Measurements from ENCODE around the gene MYO18A.

MYO18A gene

GRCh38 chr17:29066047-29066446 lies 114.2 kb downstream of the MYO18A start:
- ChIA-PET POLR2A (no interaction called here), CTCF (interaction anchor here (1.5 kb wide), 2 partner anchors 44 to 101 kb away, joined by 3 to 5 read pairs; no protein-coding TSS in a partner anchor)
- DNase-seq (ENCODE audit: extremely low spot score) = no peak
- TF ChIP-seq, protein P1, sequence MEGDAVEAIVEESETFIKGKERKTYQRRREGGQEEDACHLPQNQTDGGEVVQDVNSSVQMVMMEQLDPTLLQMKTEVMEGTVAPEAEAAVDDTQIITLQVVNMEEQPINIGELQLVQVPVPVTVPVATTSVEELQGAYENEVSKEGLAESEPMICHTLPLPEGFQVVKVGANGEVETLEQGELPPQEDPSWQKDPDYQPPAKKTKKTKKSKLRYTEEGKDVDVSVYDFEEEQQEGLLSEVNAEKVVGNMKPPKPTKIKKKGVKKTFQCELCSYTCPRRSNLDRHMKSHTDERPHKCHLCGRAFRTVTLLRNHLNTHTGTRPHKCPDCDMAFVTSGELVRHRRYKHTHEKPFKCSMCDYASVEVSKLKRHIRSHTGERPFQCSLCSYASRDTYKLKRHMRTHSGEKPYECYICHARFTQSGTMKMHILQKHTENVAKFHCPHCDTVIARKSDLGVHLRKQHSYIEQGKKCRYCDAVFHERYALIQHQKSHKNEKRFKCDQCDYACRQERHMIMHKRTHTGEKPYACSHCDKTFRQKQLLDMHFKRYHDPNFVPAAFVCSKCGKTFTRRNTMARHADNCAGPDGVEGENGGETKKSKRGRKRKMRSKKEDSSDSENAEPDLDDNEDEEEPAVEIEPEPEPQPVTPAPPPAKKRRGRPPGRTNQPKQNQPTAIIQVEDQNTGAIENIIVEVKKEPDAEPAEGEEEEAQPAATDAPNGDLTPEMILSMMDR (IDR thresholded peaks at IDR 0.05; ENCODE audit: control extremely low read depth, extremely low read depth, low read depth, missing control alignments) = no peak

DNA sequence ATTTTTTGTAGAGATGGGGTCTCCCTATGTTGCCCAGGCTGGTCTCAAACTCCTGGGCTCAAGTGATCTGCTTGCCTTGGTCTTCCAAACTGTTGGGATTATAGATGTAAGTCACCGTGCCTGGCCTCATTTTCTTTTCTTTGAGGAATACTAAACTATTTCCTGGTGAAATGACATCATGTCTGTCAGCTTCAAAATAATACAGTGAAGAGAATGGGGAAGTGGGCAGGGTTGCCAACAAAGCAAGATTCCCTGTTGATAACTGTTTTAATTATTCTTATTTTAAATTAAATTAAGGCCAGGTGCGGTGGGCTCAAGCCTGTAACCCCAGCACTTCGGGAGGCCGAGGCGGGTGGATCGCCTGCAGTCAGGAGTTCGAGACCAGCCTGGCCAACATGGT lies 116.2 kb downstream of the MYO18A start:
- TF ChIP-seq, protein P1 (IDR thresholded peaks at IDR 0.05; ENCODE audit: control extremely low read depth, extremely low read depth, low read depth, missing control alignments) = no peak
- ChIA-PET POLR2A (no interaction called here), CTCF (interaction anchor here (1.0 kb wide), 1 partner anchor 17 kb away, joined by 3 read pairs; no protein-coding TSS in a partner anchor)
- no peak for DNase-seq (ENCODE audit: extremely low spot score)

DNA sequence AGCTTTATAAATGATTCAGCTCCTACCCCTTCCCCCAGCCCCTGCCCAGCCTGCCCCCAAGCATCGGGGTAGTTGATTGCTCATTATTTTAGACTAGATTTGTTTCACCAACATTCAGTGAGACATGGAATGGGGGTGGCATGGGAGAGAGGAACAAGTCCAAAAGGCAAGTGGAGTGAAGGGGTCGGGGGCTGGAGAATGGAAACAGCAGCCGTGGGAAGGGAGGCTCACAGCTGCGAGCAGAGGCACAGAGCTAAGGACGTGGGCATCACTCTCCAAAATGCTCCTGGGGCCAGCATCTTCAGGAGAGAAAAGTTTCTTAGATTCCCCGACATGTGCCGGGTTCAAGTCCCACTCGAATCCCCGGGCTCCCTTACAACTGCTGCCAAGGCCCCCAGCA lies 118.0 kb downstream of the MYO18A start:
- ChIA-PET CTCF (interaction anchor here (1.1 kb wide), 2 partner anchors 97 to 158 kb away, joined by 3 to 5 read pairs; no protein-coding TSS in a partner anchor), POLR2A (no interaction called here)
- DNase-seq (ENCODE audit: extremely low spot score) = no peak
- TF ChIP-seq, protein P1 (IDR thresholded peaks at IDR 0.05; ENCODE audit: control extremely low read depth, extremely low read depth, low read depth, missing control alignments) = no peak

- ChIA-PET CTCF (interaction anchor here (1.1 kb wide), 1 partner anchor 159 kb away, joined by 3 read pairs; no protein-coding TSS in a partner anchor), POLR2A (no interaction called here)
- no peak for DNase-seq (ENCODE audit: extremely low spot score)
- TF ChIP-seq, protein P1 (IDR thresholded peaks at IDR 0.05; ENCODE audit: control extremely low read depth, extremely low read depth, low read depth, missing control alignments) = no peak
Measured at GRCh38 chr17:29061036-29061435, 119.2 kb downstream of the MYO18A start.

GRCh38 chr17:29060475-29060874 lies 119.7 kb downstream of the MYO18A start:
- ChIA-PET CTCF (no interaction called here), POLR2A (no interaction called here)
- no peak for DNase-seq (ENCODE audit: extremely low spot score)
- TF ChIP-seq, protein P1 (IDR thresholded peaks at IDR 0.05; ENCODE audit: control extremely low read depth, extremely low read depth, low read depth, missing control alignments) = no peak

DNA sequence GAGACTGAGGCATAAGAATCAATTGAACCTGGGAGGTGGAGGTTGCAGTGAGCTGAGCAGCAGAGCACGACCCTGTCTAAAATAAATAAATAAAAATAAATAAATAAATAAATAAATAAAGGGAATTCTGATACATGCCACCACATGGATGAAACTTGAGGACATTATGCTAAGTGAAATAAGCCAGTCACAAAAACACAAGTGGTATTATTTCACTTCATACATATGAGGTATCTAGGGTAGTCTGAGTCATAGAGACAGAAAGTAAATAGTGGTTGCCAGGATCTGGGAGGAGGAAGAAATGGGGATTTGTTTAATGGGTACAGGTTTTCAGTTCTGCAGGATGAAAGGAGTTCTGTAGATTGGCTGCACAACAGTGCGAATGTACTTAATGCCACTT lies 120.9 kb downstream of the MYO18A start:
- TF ChIP-seq, protein P1 (IDR thresholded peaks at IDR 0.05; ENCODE audit: control extremely low read depth, extremely low read depth, low read depth, missing control alignments) = no peak
- POLR2A ChIA-PET = no interaction called here
- no peak for DNase-seq (ENCODE audit: extremely low spot score)
- CTCF ChIA-PET = no interaction called here

GRCh38 chr17:29058391-29058790 lies 121.8 kb downstream of the MYO18A start:
- POLR2A ChIA-PET = no interaction called here
- TF ChIP-seq, protein P1 (IDR thresholded peaks at IDR 0.05; ENCODE audit: control extremely low read depth, extremely low read depth, low read depth, missing control alignments) = no peak
- DNase-seq (ENCODE audit: extremely low spot score) = no peak
- CTCF ChIA-PET = no interaction called here
